GM19438 (cell line): ENCODE measurements around the gene ATP5F1B.

Experiments
- ATAC-seq: cut with Tn5 transposase; IDR thresholded peaks from one replicate; pipeline ENCODE4 v1.9.1; 2021; ENCODE audit warnings: low read depth; ENCODE audit not compliant: unreplicated experiment

Gene ATP5F1B

DNA sequence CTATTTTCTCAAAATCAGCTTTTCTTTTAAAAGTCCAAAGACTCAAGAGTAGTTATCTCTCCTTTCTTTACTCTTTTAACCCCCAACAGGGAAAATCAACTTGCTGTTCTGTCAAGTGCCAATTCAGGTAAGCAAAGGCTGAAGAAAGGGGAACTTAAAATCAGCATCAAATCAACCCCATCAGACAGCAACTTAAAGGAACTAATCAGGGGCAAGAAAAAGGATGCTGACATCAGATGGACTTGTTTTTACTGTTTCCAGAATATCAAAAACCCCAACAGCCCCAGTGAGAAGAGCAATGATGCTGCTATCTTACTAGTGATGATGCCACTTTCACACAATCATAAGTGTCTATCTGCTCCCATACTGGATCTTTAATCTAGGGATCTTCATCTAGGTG, 19.1 kb downstream of the ATP5F1B start:
- ATAC-seq: no peak

DNA sequence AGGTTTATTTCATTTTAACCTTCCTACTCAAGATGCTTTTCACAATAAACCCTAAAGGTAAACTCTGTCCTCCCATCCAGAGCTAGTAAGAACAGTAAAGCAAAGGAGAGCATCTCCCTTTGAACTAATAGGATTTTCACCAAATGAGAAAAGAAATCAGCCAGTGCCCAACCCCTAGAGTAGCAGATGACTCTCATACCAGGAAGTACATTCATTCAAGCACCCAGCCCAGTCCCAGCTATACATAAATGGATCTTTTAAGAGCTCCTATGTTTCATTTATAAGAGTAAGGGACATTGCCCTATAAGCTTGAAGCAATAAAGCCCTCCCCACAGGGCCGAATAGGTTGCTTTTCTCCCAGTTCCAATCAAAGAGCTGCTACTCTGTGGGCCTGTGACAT, 23.2 kb downstream of the ATP5F1B start:
- ATAC-seq: no peak

DNA sequence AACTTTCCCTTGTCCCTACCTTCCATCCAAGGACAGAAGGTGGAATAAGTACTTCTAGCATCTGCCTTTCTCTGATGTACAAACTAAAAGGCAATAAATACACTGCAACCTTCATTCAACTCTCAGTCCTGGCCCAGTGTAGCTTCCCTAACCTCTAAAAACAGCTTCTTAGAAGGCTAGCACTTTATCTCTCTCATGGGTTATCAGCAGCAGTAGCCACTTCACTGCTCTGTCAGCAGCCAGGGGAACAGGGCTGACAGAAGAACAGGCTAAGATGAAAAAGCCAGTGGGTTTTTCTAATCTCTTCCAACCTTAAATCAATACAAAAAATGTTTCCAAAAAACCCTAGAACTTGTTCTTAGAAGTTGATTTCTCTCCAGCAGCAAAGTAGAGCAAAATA, 28.9 kb downstream of the ATP5F1B start:
- ATAC-seq: no peak

DNA sequence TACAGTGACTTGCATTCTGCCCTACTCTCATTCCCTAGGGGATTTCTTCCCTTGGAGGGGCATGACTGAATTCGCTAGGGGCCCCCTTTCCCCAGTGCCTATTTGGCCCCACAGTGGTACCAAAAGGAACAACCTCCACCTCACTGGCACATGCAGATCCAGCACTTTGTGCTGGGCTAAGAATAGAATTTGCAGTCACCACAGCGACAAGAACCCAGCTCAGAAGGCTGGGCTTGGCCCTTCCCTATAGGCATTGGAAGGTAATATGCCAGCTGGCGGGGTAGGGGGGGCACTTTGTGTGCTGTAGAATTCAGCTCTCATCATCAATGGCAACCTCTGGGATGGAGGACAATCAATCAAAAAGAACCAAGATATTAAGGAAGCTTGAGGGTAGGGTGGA, 29.5 kb downstream of the ATP5F1B start:
- no peak for ATAC-seq

DNA sequence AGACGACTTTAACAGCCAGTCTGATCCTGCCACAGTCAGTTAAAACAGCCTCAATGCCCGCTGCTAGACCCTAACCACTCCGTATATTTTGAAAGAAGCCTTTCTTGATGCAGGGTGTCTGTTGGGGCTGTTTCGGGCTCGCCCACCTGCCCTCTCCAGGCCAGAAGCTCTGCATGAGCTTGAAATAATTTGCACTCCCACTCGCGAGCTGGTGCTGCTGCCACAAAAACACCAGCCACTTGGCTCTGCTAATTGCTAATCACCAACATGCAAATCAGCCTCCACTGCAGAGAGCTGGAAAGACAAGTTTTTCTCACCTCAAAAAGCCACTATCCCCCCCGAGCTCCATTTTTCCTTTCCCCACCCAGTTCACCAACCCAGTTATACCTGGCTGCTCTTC, 31.2 kb downstream of the ATP5F1B start:
- no peak for ATAC-seq

DNA sequence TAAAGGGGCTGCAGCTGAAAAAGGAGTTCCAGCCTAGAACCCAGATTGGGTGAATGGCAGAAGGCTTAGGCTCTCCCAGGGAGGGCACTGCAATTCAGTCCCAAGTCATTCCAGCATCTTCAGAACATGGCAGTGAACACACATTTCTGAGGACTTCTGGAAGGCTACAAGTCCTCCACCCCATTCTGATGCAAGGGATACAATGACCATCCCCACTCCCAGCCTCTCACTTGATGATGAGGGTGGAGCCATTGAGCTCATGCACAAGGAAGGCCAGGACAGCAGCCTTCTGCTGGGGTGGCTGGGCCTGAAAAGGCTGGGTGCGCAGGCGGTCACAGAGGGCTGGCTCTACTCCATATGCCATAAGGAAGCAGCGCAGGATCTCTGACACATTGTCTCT, 41.4 kb downstream of the ATP5F1B start:
- ATAC-seq: no peak

DNA sequence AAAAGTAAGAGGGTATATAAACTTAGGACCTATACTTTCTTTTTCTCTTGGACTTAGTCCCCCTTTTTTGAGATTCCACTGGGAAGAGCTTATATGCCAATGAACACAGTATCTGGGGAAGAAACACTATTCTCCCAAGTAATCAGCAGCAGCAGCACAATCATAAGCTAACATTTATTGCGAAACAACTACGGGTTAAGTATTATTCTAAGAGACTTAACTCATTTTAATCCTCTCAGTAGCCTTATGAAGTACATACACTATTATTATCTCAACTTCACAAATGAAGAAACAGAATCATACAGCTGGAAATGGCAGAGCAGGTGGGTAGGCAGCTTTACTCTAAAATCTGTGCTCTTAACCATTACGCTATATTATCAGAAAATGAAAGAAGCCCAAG, 43.5 kb downstream of the ATP5F1B start:
- no peak for ATAC-seq

DNA sequence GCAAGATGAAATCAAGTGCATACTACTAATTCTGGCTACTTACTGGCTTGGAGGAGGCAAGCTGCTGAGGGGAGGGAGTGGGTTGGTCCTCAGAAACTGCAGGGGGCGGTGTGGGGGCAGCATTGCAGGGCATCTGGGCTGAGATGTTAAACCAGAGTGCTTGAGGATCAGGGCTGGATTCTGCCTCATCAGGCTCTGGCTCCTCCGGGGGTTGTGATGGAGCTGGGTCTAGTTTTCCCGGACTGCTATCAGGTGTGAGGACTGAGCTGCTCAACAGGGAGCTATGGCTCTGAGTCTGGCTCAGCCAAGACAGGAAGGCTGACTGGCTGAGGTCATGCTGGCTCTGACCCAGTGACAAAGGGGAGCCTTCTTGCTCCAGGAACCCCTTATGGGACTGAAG, 44.3 kb downstream of the ATP5F1B start:
- ATAC-seq: no peak

DNA sequence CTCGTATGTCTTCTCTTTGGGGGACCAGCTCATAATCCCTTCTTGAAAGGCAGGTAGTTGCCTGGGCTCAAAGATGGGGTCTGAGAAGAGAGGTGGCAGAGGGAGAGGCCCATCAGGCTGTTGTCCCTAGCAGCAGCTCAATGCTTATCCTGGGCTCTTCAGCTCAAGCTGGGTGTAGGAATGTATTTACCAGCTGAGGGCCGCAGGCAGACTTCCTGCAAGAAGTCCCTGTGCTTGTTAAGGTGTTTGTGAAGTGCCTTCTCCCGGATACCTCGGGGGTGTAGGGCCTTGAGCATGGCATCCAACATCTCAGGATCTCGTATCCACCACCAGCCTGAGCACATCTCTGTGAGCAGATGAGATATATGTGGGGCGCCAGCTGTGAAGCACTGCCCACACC, 45.0 kb downstream of the ATP5F1B start:
- no peak for ATAC-seq

DNA sequence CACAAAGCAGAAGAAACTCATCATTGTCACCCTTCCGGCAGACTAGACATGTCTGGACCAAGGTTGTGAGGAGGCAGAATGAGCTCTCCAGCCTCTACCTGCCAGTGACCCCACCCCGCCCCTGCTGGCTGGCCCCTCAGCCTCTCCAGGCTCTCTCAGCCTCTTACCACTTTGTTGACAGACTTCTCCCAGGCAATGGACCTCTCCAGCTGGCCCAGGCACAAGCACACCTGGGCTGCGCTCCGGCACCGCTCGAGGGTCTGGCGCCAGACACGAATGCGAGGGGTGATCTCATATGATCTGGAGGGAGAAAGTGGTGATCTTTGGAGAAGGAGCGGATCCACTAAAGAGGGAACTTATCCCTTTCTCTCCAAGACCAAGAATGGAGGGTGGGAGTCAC, 46.0 kb downstream of the ATP5F1B start:
- no peak for ATAC-seq

DNA sequence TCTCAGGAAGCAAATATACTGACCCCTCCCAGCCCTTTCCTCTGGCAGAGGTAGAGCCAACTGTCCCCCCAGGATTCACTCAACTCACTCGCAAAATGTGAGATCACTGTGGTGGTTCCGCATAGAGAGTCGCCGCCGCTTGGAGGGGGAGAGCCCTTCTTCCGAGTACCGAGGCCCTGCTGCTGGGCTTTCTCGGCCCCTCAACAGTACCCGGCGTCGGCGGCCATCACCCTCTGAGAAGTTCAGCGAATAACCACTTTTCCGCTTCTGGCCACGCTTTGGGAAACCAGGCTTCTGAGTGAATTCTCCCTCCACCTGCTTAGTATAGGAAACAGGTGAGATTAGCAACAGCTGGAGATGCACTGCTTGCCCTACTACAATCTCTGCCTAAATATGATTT, 46.7 kb downstream of the ATP5F1B start:
- no peak for ATAC-seq

DNA sequence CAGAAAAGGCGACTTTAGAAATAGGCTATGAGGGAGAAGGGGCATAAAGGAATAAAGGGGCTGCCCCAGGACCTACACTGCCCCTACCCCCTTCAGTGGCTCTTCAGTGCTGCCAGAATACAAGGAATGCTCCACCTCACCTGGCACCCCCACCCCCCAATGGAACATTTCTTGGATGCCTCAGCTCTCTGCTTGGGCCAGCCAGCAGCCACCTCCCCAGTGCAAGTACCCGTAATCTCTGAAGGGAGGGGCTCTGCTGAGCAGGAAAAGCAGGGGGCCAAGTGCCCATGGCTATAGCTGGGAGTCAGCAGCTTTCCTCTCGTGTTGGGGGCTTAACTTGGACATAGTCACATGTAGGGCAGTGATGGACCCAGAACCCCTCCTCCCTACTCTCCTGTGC, 49.0 kb downstream of the ATP5F1B start:
- no peak for ATAC-seq

DNA sequence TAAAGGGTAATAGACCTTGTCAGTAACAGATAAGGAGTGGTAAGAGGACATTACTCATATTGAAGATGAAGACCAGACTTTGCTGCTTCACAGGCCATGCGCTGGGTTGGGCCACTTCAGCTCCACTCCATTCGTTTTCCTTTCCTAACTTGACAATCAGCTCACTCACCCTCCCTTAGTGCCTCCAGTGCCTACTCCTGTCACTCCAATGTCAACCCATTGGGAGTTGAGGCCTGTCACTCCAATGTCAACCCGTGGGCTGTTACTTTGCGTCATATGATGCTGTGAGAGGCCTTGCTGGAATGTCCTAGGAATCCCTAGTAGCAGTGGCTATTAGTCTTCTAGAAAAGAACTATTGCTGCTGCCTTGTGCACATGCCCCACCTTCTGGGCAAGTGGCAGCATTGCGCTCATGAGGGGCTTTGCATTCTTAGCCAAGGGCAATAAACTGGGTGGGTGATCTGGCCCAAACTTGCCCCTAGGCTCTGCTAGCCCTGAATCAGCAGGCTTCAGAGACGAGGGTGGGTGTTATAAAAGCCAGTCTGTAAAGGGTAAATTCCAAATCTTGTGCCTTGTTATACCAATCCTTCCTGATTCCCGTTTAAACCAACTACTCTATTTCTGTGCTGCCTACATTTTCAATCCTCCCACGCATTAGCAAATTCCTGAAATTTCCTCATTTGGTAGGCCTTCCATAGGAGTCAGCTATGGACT, 51.7 kb downstream of the ATP5F1B start:
- ATAC-seq: no peak

DNA sequence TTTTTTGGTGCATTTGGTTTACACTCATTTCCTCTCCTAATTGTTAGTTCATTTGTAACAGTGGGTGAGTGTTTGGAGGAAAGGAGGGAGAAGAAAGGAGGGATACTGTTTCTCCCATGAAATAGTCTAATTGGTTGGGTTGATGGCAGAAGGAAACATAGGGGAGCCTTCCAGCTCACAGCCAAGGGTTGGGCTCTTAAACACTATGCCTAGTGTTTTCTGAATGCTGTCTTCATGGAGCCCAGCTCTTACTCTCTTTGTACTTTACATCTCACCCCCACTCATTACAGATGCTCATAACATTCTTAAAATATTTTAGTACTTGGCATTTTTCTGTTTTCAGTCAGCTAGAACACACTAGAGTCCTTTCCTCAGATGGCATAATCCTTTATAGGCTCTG, 53.8 kb downstream of the ATP5F1B start:
- ATAC-seq: no peak

DNA sequence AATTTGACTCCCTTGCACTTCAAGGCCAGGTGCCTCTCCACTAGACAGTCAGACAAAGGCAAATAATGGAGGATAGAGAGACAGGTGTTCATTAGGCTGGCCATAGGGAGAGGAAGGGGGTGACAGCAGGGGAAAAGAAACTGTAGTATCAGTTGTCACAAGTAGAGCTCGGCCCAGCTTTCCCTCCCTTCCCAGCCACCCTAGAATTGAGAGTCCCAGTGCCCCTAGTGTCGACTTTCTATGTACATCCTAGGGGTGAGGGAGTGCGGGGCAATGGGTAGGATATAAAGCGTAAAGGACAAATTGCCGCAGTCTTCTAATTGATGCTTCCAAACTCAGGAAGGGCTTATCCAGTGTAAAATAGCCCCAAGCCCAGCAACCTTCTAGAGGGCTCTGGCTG, 54.7 kb downstream of the ATP5F1B start:
- ATAC-seq: no peak

DNA sequence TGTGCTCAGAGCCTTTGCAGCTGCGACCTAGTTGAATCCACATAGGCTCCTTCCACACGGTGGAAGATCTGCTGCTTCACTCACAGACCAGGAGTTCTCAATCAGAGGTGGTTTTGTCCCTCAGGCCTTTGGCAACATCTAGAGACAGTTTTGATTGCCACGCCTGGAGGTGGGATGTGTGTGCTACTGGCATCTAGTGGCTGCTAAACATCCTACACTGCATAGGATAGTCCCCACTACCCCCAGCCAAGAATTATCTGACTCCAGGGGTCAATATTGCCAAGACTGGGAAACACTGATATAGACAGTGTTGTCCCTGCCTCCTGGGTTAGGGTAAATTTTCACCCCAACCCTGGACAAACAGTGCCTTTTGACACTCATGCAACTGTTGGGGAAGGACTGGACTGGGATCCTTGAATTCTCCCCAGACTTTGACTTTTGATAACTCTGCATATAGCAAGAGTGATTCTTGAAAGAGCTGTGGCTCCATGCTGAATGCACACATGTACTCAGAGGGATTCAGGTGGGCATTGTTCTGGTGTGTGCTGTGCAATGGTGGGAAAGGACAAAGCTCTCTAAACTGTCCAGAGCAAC, 55.5 kb downstream of the ATP5F1B start:
- ATAC-seq: no peak

DNA sequence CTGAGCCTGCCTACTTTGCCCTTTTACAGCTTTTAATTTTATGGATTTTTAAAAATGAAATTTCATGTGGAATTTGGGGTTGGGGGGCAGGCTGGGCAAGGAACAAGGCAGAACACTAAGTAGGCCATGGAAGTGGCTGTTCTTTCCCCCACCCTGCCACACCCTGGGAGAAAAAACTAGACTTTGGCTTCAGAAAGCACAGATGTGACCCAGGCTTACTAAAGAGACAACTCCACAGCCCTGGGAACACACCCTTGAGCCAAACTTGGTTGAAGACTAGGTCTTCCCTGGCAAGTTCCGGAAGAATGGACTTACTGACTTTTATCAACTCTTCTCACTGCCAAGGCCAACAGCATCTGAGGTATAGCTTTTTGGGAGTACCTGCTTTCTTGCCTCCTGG, 56.0 kb downstream of the ATP5F1B start:
- no peak for ATAC-seq
